Measurements from ENCODE around the gene PLEKHA7.

Gene PLEKHA7

GRCh38 chr11:16781936-16782919, 232.0 kb downstream of the PLEKHA7 start:
- no peak for DNase-seq
- no peak for TF ChIP-seq CTCF (IDR thresholded peaks at IDR 0.05)
- no peak overlapping the region for H3K4me3 Mint-ChIP-seq
- peaks cover 35% of the 10 kb centered on the region for H3K4me1 Mint-ChIP-seq
- no peak overlapping the region for H3K27ac Mint-ChIP-seq
- no peaks in the 10 kb centered on the region for H3K9me3 Mint-ChIP-seq
- H3K27me3 Mint-ChIP-seq (ENCODE audit: low read depth, poor library complexity): peaks cover 4% of the 10 kb centered on the region
- no peaks in the 10 kb centered on the region for H3K36me3 Mint-ChIP-seq (ENCODE audit: low read depth)

DNA sequence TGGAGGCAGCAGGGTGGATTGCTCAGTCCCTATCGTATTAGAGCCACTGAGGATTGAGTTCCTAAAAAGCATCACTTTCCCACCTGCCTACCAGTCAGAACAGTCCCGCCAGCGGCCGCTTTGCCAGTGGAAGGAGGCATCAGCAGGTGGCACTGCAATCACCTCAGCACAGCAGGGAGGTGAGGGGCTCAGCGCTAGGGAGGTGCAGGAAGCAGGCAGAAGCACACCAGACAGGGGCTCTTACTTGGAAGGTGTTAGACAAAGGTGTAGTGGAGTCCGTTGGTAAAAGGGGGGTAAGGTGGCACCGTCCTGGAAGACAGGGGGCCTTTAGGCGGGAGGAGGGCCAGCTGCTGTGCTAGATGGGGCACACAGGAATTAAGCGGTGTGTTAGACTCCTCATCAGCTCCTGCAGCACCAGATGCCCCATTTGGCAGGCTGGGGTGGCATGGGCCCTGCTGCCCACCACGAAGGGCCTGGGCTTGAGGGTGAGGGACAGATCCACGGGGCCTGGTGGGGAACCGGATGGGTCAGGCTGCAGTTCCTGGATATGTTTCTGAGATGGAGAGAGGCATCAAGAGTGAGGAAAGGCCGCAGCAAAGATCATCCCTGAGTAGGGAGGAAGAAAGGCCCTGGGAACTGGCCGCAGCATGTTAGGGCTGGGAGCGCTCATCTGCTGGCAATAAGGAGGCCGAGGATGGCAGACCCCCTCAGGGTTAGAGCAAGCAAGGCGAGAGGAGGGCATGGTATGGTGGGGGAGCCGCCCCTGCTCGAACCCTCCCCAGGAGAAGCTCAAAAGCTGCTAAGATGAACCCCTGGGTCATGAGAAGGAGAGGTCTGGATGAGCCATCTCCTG, 233.3 kb downstream of the PLEKHA7 start:
- no peaks in the 10 kb centered on the region for H3K36me3 Mint-ChIP-seq (ENCODE audit: low read depth)
- no peak for DNase-seq
- no peak overlapping the region for H3K27ac Mint-ChIP-seq
- H3K4me1 Mint-ChIP-seq: peaks cover 42% of the 10 kb centered on the region
- H3K4me3 Mint-ChIP-seq: no peak overlapping the region
- no peaks in the 10 kb centered on the region for H3K9me3 Mint-ChIP-seq
- H3K27me3 Mint-ChIP-seq (ENCODE audit: low read depth, poor library complexity): peaks cover 3% of the 10 kb centered on the region
- TF ChIP-seq CTCF (IDR thresholded peaks at IDR 0.05): no peak

DNA sequence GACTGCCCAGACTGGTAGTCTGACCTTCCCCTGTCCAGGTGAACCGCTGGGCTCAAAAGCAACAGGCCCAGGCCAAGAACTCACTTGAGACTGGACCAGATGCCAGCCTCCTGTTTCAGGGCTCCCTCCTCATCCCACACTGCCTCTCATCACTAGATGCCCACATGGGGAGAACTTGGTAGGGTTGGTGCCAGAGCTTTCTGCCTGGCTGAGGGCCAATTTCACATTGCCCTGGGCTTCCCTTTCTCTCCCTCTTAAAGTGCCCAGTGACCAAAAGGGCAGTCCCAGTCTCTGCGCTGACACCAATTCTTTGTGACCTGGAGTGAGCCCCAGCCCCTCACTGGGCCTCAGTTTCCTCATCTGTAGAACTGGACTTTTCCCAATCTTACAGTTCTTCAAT, 234.1 kb downstream of the PLEKHA7 start:
- no peaks in the 10 kb centered on the region for H3K36me3 Mint-ChIP-seq (ENCODE audit: low read depth)
- peaks cover 3% of the 10 kb centered on the region for H3K27me3 Mint-ChIP-seq (ENCODE audit: low read depth, poor library complexity)
- no peak for DNase-seq
- H3K4me3 Mint-ChIP-seq: no peak overlapping the region
- H3K4me1 Mint-ChIP-seq: peaks cover 42% of the 10 kb centered on the region
- TF ChIP-seq CTCF (IDR thresholded peaks at IDR 0.05): no peak
- no peak overlapping the region for H3K27ac Mint-ChIP-seq
- no peaks in the 10 kb centered on the region for H3K9me3 Mint-ChIP-seq

GRCh38 chr11:16779436-16779835, 234.8 kb downstream of the PLEKHA7 start:
- Mint-ChIP-seq H3K4me3 (no peak overlapping the region), H3K4me1 (peaks cover 42% of the 10 kb centered on the region), H3K9me3 (no peaks in the 10 kb centered on the region), H3K27me3 (ENCODE audit: low read depth, poor library complexity) (peaks cover 3% of the 10 kb centered on the region), H3K36me3 (ENCODE audit: low read depth) (no peaks in the 10 kb centered on the region), H3K27ac (no peak overlapping the region)
- no peak for TF ChIP-seq CTCF (IDR thresholded peaks at IDR 0.05)
- no peak for DNase-seq

DNA sequence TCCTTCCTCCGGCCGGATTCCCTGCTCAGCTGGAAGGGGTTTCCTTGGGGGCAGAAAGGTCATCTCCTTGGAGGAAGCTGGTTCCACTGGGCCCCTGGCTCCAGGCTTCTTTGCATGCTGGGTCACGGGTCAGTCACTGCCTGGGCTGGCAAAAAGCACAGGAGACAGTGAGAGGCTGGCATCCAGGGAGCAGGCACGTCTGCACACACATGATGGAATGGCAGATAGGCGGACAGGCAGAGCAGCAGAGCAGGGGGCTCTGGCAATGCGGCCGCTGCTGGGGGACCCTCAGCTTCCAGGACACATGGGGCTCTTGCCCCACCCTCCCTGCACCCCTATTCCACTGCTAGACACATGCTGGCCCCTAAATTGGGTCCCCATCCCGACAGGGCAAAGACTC, 235.3 kb downstream of the PLEKHA7 start:
- Mint-ChIP-seq H3K9me3 (no peaks in the 10 kb centered on the region), H3K4me3 (no peak overlapping the region), H3K4me1 (peaks cover 37% of the 10 kb centered on the region), H3K27me3 (ENCODE audit: low read depth, poor library complexity) (peaks cover 3% of the 10 kb centered on the region), H3K27ac (no peak overlapping the region), H3K36me3 (ENCODE audit: low read depth) (no peaks in the 10 kb centered on the region)
- no peak for DNase-seq
- TF ChIP-seq CTCF (IDR thresholded peaks at IDR 0.05): no peak
